Effector CD4-positive, alpha-beta T cell (primary cell): ENCODE data around the gene KY.

Source experiments
- DNase-seq: peaks from one replicate; pipeline ENCODE4 v3.0.0-alpha.2; 2020

KY gene

GRCh38 chr3:134618478-134619300 is 32.1 kb downstream of the KY start:
- no peak for DNase-seq

GRCh38 chr3:134617608-134618477 is 33.0 kb downstream of the KY start:
- DNase-seq = no peak

DNA sequence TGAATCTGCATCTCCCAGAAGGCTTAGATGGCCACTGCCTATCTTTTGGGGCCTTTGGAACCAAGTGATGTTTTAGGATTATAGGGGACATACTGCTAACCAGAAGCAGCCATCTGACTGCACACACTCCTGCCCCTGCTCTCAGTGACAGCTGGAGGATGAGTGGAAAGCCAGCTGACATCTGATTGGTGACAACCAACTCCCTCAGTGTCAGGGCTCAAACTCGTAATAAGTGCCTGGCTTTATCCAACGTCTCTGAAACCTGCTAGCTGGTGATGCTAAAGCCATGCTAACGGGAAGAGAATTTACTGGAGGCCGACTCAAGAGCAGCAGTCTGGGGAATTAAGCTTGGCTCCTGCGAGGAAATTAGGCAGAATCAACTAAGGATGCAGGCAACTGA is 35.1 kb downstream of the KY start:
- no peak for DNase-seq

- no peak for DNase-seq
Observed at GRCh38 chr3:134614955-134615354, 35.9 kb downstream of the KY start.

- no peak for DNase-seq
Observed at GRCh38 chr3:134613006-134613520, 37.8 kb downstream of the KY start.

- DNase-seq = no peak
Observed at GRCh38 chr3:134611516-134611915, 39.3 kb downstream of the KY start.

DNA sequence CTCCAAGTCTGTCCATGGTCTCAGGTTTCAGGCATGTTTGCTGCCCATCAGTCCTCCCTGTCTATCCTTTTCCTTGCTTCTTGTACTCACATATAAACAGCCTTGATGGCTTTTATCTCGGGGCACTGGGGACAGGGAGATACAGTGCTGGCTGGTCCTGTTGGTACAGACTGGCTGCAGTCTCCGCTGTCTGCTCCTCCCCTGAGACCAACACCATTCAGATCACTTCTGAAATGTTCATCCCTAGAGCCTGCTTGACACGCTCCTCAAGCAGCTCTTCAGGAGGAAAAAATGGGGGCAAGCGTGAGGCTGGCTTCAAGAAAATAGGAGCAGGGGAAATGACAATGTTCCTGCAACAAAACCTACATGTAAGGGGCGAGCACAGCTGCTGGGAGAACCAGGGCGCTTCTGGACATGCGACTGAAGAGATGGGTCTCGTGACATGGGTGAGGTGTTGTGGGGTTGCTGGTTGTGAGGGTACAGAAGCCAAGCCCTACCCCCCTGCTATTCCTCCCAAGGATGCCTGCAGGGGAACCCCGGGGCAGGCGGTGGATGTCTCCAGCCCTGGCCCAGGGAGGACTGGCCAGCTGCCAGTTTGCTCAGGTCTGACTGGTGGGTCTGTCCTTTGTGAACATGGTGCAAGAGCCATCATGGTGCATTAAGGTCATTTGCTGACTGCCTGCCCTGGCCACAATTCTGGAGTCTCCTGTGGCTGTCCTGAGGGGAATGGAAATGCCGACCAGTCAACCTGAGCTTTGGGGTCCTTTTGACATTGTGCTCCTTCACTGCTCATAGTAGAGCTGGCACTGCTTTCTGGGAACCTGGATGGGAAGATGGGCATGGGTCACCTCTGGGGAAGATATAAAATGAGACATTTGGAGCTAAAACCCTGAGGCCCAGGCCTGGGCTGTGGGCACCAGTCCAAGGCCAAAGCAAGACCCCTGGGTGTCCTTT is 40.1 kb downstream of the KY start:
- DNase-seq = no peak

DNA sequence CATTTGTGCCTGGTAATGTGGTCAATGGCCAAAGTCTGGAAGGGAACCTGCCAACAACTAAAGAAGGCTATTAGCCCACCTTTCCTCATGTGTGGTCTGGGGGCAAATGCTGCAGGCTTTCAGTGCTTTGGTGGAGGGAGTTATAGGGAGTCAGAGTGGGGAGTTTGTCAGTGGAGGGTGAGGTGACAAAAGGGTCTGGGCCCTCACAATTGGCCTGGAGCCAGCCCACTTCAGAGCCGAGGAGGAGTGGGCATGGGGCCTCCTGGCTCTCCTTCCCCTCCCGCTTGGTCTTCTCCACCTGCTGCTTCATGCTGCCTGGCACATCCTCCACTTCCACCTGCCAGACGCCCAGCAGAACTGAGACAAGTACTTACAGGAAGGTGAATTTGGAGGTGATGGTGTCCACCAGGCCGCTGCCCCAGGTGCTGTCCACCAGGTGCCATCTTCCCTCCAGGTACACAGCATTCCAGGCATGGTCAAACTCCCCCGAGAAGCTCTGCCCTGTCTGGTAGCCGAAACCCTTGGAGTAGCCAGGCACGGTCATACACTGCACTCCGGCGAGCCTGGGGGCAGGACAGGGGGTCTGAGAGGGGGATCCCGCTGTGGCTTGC is 40.9 kb downstream of the KY start:
- DNase-seq = no peak

- no peak for DNase-seq
Observed at GRCh38 chr3:134608771-134609435, 41.9 kb downstream of the KY start.

GRCh38 chr3:134608023-134608770 is 42.6 kb downstream of the KY start:
- DNase-seq = no peak

- DNase-seq = no peak
Observed at GRCh38 chr3:134607054-134608022, 43.5 kb downstream of the KY start.

GRCh38 chr3:134606033-134607025 is 44.5 kb downstream of the KY start:
- DNase-seq = no peak

GRCh38 chr3:134605556-134605955 is 45.3 kb downstream of the KY start:
- DNase-seq = no peak

GRCh38 chr3:134603956-134604355 is 46.9 kb downstream of the KY start:
- DNase-seq = no peak

GRCh38 chr3:134603480-134603879 is 47.3 kb downstream of the KY start:
- no peak for DNase-seq

- DNase-seq = no peak
Observed at GRCh38 chr3:134602440-134602814, 48.4 kb downstream of the KY start.

DNA sequence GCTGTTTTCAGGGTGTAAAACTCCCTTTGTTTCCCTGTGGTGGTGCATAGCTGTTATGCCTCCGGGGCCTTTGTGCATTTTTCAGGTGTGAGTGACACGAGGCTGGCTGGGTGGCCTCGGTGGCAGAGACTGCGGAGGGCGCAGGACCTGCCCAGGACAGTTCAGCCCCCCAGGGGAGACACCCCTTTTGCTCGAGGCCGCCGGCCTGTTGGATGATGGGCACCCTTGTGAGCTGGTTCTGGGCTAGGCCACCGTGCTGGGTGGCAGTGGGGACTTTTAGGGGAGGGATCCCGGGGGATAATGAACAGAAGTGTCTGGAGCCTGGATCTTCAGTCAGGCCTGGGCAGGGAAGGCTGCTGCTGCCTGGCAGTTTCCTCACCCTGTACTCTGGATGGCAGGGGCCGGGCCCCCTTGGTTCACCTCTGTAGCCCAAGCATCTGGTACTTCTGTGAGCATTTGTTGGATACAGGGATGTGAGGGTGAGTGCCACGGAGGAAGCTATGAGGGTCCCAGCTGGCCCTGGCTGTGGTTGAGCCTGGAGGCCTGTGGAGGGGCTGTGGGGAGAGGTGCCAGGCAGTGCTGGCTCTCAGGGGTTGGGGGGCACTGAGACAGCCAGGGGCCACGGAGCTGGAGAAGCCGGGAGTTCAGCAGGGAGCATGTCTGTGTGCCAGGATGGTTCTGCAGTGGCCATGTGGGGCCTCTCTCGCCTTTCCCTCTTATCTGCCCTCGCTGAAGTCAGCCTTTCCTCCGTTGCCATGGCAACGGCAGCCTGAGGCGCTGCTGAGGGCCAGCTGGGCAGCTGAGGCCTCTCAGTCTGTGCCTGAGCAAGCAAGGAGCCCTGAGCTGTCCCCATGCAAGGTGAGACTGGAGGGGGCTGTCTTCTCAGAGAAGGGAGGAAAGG is 49.0 kb downstream of the KY start:
- DNase-seq = no peak
